Femur (tissue), 1 donor: Measurements from ENCODE around the gene TBC1D16.
"Not testable (repeated sequence)": the region's sequence is repeated elsewhere in the genome, so short reads cannot be mapped to it uniquely, and the experiment has no call there.

Experiments
- DNase-seq: peaks from one replicate; pipeline ENCODE4 v3.0.0-alpha.2; 2017

The TBC1D16 gene

GRCh38 chr17:79971651-79972050 is 64.0 kb downstream of the TBC1D16 start:
- peak; percentile 5 for DNase-seq

DNA sequence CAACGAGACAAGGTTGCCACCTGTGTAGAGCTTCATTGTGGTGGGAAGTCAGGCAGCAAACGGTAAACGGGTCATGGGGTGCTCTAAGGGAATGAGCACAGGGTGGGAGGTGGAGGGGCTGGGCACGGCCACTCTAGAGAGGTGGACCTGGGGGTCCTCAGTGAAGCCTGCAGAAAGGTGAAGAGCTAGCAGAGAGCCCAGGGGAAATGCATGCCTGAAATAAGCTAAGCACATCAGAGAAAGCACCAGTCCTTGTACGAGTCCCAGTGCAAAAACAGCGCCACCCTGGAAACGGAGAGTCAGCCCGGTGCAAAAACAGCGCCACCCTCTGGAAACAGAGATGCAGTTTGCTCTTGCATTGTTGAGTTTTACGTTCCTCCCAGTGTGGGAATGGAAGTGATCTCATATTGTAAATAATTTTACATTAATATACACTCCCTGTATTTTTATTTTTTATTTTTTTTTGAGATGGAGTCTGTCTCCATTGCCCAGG is 65.0 kb downstream of the TBC1D16 start:
- DNase-seq: peak; percentile 22

DNA sequence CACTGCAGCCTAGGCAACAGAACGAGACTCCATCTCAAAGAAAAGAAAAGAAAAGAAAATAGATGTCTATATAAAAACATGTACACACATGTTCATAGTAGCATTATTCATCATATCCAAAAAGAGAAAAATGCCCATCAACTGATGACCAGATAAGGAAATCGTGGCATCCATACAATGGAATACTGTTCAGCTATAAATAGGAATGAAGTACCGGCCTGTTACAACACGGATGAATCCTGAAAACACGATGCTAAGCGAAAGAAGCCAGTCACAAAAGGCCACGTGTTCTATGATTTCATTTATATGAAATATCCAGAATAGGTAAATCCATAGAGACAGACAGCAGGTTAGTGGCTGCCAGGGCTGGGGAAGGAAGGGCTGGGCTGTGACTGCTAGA is 65.8 kb downstream of the TBC1D16 start:
- peak; percentile 1 for DNase-seq

DNA sequence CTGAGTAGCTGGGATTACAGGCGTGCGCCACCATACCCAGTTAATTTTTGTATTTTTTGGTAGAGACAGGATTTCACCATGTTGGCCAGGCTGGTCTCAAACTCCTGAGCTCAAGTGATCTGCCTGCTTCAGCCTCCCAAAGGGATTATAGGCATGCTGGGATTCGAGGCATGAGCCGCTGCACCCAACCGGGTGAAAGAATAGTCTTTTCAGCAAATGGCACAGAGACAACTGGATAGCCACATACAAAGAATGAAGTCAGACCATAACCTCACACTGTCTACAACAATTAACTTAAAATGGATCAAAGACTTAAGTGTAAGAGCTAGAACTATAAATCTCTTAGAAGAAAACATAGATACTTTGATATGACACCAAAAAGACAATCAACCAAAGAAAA is 67.6 kb downstream of the TBC1D16 start:
- DNase-seq: no peak

- no peak for DNase-seq
Measured at GRCh38 chr17:79966681-79967080, 69.0 kb downstream of the TBC1D16 start.

- DNase-seq: peak; percentile 72
Measured at GRCh38 chr17:79965806-79966205, 69.9 kb downstream of the TBC1D16 start.

DNA sequence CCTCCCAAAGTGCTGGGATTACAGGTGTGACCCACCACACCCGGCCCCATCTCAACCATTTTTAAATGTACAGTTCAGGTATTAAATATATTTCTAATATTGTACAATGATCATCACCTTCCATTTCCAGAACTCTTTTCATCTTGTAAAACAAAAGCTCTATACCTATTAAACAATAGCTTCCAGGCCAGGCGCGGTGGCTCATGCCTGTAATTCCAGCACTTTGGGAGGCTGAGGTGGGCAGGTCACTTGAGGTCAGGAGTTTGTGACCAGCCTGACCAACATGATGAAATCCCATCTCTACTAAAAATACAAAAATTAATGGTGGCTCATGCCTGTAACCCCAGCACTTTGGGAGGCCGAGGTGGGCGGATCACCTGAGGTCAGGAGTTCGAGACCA is 73.2 kb downstream of the TBC1D16 start:
- peak; percentile 2 for DNase-seq

DNA sequence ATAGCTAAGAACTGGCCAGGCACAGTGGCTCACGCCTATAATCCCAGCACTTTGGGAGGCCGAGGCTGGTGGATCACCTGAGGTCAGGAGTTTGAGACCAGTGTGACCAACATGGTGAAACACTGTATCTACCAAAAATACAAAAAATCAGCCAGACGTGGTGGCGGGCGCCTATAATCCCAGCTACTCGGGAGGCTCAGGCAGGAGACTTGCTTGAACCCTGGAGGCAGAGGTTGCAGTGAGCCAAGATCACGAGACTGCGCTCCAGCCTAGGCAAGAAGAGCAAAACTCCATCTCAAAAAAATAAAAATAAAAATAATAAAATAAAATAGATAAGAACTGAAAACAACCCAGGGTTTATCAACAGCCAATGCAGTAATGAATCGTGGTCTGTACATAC is 74.1 kb downstream of the TBC1D16 start:
- DNase-seq: not testable (repeated sequence)

DNA sequence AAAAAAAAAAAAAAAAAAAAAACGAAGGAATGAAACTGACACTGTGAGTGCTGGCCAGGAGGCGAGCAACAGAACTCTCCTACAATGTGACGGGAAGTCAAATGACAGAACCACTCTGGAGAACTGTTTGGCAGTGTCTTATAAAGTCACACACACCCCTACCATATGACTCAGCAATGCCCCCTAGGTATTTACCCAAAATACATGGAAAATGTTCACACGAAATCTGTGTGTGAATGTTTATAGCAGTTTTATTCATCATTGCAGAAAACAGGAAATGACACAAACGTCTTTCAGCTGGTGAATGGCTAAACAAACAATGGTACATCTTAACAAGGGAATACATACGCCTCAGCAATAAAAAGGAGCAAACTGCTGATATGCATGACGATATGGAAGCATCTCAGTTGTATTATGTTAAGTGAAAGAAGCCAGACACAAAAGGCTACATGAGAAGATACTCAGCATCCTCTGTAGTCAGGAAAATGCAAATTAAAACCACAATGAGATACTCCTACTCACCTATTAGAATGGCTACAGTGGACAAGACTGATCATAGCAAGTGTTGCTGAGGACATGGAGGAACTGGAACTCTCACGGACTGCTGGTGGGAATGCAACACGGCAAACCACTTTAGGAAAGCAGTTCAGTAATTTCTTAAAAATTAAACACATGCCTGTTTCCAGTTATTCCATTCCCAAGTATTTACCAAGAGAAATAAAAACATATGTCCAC is 74.7 kb downstream of the TBC1D16 start:
- DNase-seq: peak; percentile 3

DNA sequence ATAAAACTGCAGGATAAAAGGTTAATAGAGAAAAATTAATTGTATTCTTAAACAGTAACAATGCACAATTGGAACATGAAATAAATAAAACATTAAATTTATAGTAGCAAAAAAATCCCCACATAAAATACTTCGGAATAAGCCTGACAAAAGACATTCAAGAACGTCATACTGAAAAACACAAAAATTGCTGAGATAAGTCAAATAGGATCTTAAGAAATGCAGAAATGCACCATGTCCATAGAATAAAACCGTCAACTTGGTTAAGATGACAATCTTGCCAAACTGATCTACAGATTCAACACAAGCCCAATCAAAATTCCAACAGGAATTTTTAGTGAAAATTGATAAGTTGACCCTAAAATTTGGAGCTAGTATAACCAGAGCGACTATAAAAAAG is 76.6 kb downstream of the TBC1D16 start:
- no peak for DNase-seq

DNA sequence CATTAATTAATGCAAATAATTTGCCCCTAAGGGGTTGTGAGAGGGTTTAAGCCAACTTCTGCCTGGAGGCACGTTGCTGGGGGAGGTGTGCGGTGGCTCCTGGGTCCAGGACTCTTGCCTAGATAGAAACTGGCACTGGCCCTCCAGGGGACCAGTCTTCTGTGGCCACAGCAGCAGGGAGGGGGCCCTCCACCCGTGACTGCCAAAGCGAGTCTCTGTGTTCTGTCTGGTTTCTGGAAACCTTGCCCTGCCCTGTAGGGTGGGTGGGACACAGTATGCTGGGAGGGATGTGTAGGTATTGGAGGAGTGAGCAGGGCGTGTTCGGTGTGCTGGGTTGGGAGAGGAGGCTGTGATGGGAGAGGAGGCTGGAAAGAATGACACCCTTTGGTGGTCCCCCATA is 78.8 kb downstream of the TBC1D16 start:
- DNase-seq: peak; percentile 9

- DNase-seq: not testable (repeated sequence)
Measured at GRCh38 chr17:79956441-79956735, 79.3 kb downstream of the TBC1D16 start.

- DNase-seq: peak; percentile 14
Measured at GRCh38 chr17:79955691-79956440, 79.8 kb downstream of the TBC1D16 start.

- DNase-seq: peak; percentile 2
Measured at GRCh38 chr17:79955167-79955549, 80.5 kb downstream of the TBC1D16 start.

DNA sequence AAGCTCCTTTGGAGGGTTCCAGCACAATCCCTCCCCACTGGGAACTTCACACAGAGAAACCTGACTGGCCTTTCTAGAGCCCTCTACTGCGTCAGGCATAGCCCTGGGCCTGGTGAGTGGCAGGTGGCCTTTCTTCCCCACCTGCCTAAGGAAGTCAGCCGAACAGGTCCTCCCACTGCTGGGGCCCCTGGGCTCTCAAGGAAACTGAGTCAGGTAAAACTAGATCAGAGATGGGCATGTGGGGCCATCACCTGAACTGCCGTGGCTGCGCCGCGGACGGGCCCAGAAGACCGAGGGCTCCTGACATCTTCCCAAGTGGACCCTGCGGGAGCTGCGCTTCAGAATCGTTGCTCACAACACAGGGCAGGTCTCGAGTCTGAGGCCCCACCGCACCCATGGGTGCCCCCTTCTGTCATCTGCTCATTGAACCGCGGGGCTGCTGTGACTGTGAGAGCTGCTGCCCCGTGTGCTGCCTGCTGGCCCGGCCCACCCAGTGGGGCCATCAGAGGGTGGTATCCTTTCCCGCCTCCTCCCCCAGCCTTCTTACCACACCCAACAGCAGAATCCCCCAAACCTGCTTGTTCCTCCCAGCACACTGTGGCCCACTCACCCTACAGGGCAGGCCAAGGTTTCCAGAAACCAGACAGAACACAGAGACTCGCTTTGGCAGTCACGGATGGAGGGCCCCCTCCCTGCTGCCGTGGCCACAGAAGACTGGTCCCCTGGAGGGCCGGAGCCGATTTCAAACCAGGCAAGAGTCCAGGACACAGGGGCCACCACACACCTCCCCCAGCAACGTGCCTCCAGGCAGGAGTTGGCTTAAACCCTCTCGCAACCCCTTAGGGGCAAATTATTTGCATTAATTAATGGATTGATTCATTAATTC is 81.1 kb downstream of the TBC1D16 start:
- DNase-seq: peak; percentile 17

- DNase-seq: peak; percentile 1
Measured at GRCh38 chr17:79953335-79953734, 82.3 kb downstream of the TBC1D16 start.

GRCh38 chr17:79952901-79953300 is 82.8 kb downstream of the TBC1D16 start:
- DNase-seq: no peak

DNA sequence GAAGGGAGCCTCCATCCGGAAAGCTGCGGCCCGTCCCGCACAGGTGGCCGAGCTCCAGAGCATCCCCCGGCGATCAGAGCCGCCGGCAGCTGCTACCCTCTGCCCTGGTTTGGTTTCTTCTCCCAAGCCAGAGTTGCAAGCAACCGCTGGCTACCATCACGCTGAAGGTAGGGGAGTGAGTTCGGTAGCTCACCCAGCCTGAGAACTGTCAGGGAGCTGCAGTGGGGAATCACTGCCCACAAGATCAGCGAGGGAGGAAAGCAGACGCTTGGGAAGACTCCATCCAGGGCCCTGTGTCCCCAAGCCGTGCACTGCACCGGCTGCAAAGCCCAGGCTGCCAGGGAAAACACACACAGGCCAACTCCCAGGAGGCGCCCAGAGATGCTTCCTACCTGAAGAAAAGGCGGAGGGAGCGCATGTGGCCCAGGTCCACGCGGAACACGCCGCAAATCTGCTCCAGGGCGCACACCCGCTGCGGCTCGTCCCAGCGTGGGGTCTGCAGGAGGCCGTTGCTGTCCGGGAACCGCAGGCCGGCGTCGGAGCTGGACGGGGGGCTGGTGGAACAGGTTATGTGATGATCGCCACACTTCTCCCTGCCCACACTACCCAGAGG is 83.3 kb downstream of the TBC1D16 start:
- DNase-seq: peak; percentile 22

- peak; percentile 81 for DNase-seq
Measured at GRCh38 chr17:79951361-79952264, 84.1 kb downstream of the TBC1D16 start.

GRCh38 chr17:79950751-79951150 is 84.9 kb downstream of the TBC1D16 start:
- peak; percentile 41 for DNase-seq

GRCh38 chr17:79950306-79950705 is 85.4 kb downstream of the TBC1D16 start:
- DNase-seq: peak; percentile 25
